ENCODE results near the gene TTC34. TPM values are rescaled to one million over a fixed set of nuclear protein-coding genes. Genes with fewer than 3 reads are reported as not detected.

TTC34 gene
- total RNA-seq, 1 donor from 2014 or later, result 0.10 TPM

DNA sequence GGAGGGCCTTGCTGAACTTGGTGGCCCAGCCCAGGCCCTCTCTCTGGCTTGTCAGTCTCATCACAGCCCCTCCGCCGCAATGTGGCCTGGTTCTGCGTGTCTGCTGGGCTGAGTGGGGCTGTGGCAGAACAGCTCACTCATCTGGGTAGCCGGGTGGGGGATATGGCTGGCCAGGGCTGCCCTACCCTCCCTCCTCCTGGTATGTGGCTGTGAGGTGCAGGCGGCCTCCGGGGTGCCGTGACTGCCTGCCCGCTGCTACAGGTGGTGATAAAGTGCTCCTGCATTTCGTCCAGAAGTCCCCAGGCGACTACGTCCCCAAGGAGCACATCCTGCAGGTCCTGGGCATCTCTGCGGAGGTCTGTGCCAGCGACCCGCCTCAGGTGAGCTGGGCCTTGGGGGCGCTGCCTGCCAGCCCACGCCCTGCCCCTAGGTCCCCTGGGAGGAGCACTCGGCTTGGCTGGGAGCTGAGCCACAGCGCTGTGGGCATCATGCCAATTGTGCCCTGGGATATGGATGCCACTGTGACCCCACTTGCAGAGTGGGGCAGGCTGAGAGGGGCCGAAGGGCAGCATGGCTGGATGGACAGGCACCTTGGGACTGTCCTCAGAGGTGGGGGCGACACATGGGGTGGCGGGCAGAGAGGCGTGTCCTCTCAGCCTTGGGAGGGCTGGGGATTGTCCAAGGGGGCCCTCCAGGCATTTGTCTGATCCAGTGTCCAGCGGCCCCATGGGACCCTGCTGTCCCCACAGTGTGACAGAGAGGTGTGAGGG, 212.6 kb downstream of the TTC34 start:
- no peak for DNase-seq

DNA sequence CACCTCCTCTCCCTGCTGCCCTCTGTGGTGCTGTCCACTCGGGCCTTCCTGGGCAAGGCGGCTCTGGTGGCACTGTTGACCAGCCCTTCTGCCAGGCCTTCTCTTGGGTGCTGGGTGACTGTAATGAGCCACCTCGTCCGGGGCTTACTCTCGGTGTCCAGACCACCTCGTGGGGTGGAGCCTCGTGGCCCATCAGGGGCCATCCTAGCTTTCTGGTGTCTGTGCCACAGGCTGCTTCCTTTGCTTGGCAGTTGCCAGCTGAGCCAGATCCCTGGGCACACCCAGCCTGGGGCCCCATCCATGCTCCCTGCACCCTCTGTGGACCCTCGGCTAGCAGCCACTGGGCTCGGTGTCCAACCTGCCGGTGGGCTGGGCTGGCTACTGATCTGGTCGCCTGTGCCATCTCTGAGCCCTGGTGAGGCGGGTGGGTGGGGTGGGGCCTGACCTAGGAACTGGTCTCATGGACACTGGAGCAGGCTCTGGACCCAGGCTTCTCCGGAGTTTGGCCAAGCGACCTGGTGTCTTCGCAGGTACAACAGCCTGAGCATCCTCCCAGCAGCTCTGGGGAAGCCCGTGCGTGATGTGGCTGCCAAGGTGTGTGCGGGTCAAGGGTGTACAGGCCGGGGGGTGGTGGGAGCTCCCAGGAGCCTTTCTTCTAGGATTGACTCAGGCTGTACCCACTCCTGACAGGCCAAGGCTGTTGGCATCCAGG, 213.5 kb downstream of the TTC34 start:
- no peak for DNase-seq

DNA sequence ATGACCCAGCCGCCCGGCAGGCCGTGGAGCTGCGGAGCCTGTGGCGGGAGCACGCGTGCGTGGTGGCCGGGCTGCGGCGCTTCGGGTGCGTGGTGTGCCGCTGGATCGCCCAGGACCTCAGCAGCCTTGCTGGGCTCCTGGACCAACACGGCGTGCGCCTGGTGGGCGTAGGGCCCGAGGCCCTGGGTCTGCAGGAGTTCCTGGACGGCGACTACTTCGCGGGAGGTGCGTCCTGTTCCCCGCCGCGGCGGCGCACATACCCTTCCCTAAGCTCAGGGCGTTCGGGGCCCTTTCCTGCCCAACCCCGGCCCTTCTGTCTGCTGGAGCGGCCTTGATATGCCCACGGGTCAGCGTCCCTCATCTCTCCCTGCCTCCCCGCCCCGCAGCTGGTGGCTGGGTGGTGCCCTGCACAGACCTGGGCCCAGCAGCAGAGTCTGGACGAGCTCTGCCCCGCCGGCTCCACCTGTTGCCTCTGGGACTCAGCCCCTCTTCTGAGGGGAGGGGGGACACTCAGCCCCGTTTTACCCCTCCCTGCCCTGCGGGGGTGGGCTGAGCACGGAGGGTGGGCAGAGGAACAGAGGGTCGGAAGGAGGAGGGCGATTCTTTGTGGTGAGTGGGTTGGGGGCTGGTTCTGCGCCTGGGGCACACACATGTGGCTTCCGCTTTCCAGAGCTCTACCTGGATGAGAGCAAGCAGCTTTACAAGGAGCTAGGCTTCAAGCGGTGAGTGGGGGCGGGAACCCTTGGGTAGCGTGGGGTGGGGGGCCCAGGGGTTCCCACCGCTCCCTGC, 214.2 kb downstream of the TTC34 start:
- DNase-seq, result no peak

DNA sequence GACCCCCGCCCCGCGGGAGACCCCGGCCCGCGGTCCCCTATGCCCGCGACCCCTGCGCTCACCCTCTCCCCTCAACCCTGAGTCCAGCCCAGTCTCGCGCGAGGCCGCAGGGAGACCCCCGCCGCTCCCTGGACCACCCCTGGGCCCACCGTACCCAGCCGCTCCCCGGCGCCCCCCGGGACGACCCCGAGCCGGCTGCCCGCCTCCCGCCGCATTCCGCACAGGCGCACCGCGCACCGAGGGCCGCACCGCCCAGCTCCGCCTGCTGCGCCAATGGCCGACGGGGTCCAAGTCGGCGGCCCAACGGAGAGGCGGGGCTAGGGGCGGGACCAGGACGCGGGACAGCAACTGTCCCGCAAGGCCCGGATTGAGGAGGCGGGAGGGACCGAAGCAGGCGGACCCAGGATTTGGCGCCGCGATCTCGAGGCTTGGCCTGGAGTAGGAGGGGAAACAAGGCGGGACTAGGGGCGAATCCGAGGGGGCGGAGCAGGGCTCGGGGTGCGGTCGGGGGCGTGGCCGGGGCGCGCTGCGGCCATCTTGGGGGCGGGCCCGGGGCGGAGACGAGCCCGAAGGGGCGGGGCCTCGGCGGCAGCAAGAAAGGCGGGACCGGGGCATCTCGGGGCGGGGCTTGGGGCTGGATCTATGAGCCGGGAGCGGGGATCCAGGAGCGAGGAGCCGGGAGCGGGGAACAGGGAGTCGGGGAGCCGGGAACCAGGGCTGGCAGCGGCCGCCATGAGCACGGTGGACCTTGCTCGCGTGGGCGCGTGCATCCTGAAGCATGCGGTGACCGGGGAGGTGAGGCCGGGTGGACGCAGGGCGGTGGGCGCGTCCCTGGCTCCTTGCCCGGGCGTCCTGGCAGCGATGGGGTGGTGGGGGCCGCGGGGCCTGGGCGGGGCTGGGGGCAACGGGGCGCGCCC, 215.1 kb downstream of the TTC34 start, which contains the start of gene PRXL2B:
Gene PRXL2B (plus strand): TSS at position 624 of the 917 bp plus-strand sequence. CDS start 109 bp downstream, at position 733.
- peak; percentile 99 for DNase-seq

Other genes starting within 250 kb of the TTC34 start
- gene TNFRSF14, start 245.3 kb downstream of the TTC34 start, total RNA-seq, result 18.1 TPM
- 7.3 TPM for gene PRXL2B, start 214.9 kb downstream of the TTC34 start, total RNA-seq
- 1.3 TPM for gene MMEL1, start 168.7 kb downstream of the TTC34 start, total RNA-seq
- gene ACTRT2, start 219.8 kb upstream of the TTC34 start, total RNA-seq, result not detected